ENCODE results near the gene RNU1-2. TPM values are rescaled to one million over a fixed set of nuclear protein-coding genes. Genes with fewer than 3 reads are reported as not detected.
"Not testable (repeated sequence)": the region's sequence is repeated elsewhere in the genome, so short reads cannot be mapped to it uniquely, and the experiment has no call there.

Gene RNU1-2
- total RNA-seq, 1 donor, result under 0.01 TPM

- no peak for DNase-seq (ENCODE audit: low read depth in 2 of 3, low spot score in 2 of 3)
These were observed 8.7 kb upstream of the RNU1-2 start for GRCh38 chr1:16886860-16887605.

GRCh38 chr1:16888860-16889816 lies 6.6 kb upstream of the RNU1-2 start:
- DNase-seq (ENCODE audit: low read depth in 2 of 3, low spot score in 2 of 3), result peak in 1 of 3 donors; percentile 70

- DNase-seq (ENCODE audit: low read depth in 2 of 3, low spot score in 2 of 3), result not testable (repeated sequence)
These were observed 5.2 kb upstream of the RNU1-2 start for GRCh38 chr1:16890539-16891021.

- not testable (repeated sequence) for DNase-seq (ENCODE audit: low read depth in 2 of 3, low spot score in 2 of 3)
These were observed 4.7 kb upstream of the RNU1-2 start for GRCh38 chr1:16891057-16891456.

GRCh38 chr1:16892978-16893525 lies 2.7 kb upstream of the RNU1-2 start:
- not testable (repeated sequence) for DNase-seq (ENCODE audit: low read depth in 2 of 3, low spot score in 2 of 3)

- not testable (repeated sequence) for DNase-seq (ENCODE audit: low read depth in 2 of 3, low spot score in 2 of 3)
These were observed 2.0 kb upstream of the RNU1-2 start for GRCh38 chr1:16893796-16894195.

- DNase-seq (ENCODE audit: low read depth in 2 of 3, low spot score in 2 of 3), result not testable (repeated sequence)
These were observed 1.4 kb upstream of the RNU1-2 start for GRCh38 chr1:16894338-16894737.

GRCh38 chr1:16895233-16895597 lies 565 bp upstream of the RNU1-2 start:
- not testable (repeated sequence) for DNase-seq (ENCODE audit: low read depth in 2 of 3, low spot score in 2 of 3)

- DNase-seq (ENCODE audit: low read depth in 2 of 3, low spot score in 2 of 3), result peak in 1 of 3 donors; percentile 73
These were observed 706 bp downstream of the RNU1-2 start for GRCh38 chr1:16896316-16897055.

GRCh38 chr1:16897653-16898052 lies 1.9 kb downstream of the RNU1-2 start:
- not testable (repeated sequence) for DNase-seq (ENCODE audit: low read depth in 2 of 3, low spot score in 2 of 3)

- DNase-seq (ENCODE audit: low read depth in 2 of 3, low spot score in 2 of 3), result not testable (repeated sequence)
These were observed 2.5 kb downstream of the RNU1-2 start for GRCh38 chr1:16898298-16898697.

- not testable (repeated sequence) for DNase-seq (ENCODE audit: low read depth in 2 of 3, low spot score in 2 of 3)
These were observed 3.2 kb downstream of the RNU1-2 start for GRCh38 chr1:16899020-16899419.

GRCh38 chr1:16900751-16901150 lies 5.0 kb downstream of the RNU1-2 start:
- no peak for DNase-seq (ENCODE audit: low read depth in 2 of 3, low spot score in 2 of 3)

- not testable (repeated sequence) for DNase-seq (ENCODE audit: low read depth in 2 of 3, low spot score in 2 of 3)
These were observed 5.6 kb downstream of the RNU1-2 start for GRCh38 chr1:16901371-16901770.

- DNase-seq (ENCODE audit: low read depth in 2 of 3, low spot score in 2 of 3), result no peak
These were observed 7.3 kb downstream of the RNU1-2 start for GRCh38 chr1:16903054-16903453.

GRCh38 chr1:16903458-16903796 lies 7.6 kb downstream of the RNU1-2 start:
- DNase-seq (ENCODE audit: low read depth in 2 of 3, low spot score in 2 of 3), result no peak

GRCh38 chr1:16904560-16905109 lies 8.9 kb downstream of the RNU1-2 start:
- peak; percentile 89 to 99 (median 96) for DNase-seq (ENCODE audit: low read depth in 2 of 3, low spot score in 2 of 3)

GRCh38 chr1:16905110-16905867 lies 9.5 kb downstream of the RNU1-2 start:
- DNase-seq (ENCODE audit: low read depth in 2 of 3, low spot score in 2 of 3), result peak in 2 of 3 donors; percentile 77 to 83

All from hematopoietic multipotent progenitor cell (in vitro differentiated cells).